GM21723 (cell line): ENCODE measurements around the gene TFF1.

Experiments
- ATAC-seq: cut with Tn5 transposase; IDR thresholded peaks from one replicate; pipeline ENCODE4 v1.9.1; 2021; ENCODE audit warnings: mild to moderate bottlenecking, moderate library complexity; ENCODE audit not compliant: unreplicated experiment

The TFF1 gene

DNA sequence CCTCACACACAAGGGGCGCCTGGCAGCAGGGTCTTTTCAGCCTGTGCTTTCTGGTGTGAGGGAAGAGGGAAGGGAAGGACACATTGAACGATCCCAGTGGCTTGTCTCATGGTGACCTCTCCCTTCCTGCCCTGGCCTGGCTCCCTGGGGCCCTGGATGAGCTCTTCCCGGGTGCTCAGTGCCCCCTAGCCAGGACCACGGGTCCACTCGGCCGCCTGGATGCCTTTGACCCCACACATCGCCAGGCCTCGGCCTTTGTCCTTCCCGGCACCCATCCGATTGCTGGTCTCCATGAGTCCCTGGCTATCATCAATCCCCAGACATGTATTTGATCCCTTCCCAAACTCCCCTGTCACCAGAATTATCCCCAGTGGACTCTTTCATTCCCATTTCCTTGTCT, 45.1 kb downstream of the TFF1 start:
- no peak for ATAC-seq

DNA sequence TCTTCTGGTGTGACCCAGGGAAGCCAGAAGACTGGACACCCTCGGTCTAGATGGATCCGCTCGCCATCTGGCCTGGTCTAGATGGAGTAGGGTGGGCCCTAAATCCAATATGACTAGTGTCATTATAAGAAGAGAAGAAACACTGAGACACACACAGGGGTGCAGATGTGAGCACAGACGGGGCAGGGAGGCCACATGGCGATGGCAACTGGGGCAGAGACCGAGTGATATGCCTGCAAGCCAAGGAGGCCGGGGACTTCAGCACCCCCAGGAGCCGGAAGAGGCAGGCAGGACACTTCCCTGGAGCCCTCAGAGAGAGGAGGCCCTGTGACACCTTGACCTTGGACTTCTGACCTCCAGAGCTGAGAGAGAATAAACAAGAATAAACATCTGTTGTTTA, 45.5 kb downstream of the TFF1 start:
- no peak for ATAC-seq

DNA sequence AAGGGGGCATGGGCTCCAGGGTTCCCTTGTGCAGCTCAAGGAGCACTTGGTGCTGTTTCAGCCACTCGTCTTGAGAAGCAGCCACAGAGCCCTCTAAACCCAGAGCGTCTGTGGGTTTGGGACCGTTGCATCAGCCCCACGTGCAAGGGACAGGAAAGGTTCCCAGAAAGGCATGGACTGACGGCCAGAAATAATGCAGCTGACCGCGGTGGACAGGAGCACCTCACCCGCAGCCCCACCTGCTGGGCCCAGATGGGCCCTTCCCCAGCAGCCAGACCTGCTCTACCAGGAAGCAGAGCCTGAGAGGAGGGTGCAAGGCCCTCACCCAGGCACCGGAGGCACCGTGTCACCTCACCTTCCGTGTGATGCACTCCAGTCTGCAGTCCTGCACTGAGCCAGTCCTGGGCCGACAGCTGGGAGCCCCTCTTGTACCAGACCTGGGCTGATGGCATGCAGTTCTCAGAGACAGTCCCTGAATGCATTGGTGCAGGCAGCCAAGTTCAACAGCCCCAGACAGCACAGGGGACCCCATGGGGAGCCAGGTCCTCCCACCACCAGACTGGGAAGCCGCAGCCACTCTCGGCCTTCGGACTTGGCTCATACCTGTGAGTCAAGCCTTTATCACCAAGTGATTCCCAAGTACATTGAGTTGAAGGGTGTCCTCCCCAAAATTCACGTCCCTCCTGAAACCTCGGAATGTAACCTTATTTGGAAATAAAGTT, 46.3 kb downstream of the TFF1 start:
- ATAC-seq, result no peak

GRCh38 chr21:42319376-42319775, 47.0 kb downstream of the TFF1 start:
- no peak for ATAC-seq

GRCh38 chr21:42317826-42318746, 48.2 kb downstream of the TFF1 start:
- ATAC-seq, result no peak

DNA sequence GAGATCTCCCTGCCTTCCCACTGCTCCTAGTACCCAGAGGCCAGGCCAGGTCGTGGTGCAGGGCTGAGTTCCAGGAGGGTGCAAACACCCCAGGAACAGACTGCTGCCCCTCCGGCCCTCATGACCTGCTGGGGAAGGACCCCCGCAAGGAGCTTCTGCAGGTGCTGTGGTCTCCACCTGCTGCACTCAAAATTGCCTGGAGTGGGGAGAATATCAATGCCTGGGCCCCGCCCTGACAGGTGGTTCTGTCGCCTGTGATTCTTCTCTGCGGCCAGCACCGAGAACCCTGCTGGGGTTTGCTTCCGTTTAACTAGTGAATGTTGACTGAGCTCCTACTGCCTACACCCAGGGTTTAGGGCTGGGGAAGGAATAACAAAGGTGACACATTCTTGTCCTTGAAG, 49.0 kb downstream of the TFF1 start:
- no peak for ATAC-seq

DNA sequence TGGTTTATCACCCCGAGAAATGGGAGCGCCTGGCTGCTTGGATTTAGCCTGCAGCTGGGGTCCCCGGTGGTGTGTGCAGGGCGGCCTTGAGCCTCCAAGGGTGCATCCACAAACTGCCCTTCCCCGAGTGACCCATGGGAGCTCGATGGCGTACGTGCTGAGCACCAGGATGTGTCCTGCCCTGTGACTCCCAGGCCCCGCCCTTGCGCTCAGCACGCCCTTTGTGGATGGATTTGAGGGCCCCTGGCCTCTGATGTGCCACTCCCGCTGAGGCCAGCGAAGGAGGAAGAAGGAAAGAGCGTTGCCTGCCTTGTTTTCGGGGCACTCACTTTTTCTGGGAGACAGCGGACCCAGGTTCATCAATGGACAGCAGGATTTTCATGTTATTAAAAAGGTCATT, 49.4 kb downstream of the TFF1 start:
- ATAC-seq, result no peak

DNA sequence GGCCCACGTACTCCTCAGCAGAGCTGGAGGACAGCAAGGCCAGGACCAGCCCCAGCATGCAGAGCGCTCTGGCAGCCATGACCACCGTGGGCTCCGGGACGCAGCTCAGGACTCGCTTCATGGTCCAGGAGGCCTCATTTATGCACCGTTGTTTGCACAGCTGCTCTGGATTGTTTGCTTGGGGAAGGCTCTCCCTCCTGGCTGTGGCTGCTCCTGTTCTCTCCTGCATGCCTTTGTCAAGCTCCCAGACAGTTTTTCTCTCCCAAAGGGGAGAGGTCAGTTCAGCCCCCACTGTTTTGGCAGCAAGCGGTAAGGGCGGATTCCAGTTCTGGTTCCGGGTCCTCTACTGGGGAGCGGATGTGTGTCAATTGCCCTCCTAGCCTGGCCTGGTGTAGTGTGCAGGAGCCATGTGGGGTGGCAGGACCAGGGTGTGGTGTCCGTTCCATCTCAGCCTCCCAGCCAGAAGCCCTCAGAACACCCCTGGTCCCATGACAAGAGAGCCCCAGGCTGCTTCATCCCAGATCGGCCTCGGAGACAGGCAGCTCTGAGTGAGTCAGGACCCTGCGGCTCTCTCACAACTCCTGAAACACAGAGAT, 50.9 kb downstream of the TFF1 start, which contains the start of gene TFF3:
TSS of gene TFF3 (minus strand) at position 114 of the 596 bp plus-strand sequence. CDS start at position 79, 35 bp downstream.
- ATAC-seq, result no peak

- no peak for ATAC-seq
Observed at GRCh38 chr21:42314616-42315295, 51.6 kb downstream of the TFF1 start.

DNA sequence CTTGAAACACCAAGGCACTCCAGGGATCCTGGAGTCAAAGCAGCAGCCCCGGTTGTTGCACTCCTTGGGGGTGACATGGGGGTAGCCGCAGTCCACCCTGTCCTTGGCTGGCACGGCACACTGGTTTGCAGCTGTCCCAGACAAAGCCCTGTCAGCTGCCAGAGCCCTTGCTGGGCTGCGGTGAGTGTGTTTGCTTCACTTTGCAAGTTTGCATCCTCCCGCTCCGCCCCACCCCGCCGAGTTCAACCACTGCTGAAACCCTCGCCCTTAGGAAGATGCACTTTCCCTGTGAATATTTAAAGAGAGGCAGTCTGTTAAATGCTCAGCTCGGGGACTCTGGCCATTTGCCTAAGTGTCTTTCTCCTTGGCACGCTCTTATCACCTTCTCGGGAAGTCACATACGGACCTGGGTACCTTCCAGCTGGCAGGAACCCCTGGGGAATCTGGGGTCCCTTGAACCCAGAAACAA, 52.8 kb downstream of the TFF1 start:
- ATAC-seq, result no peak

- no peak for ATAC-seq
Observed at GRCh38 chr21:42312626-42313104, 53.7 kb downstream of the TFF1 start.
